ENCODE results near the gene PRSS16.
"Not testable (repeated sequence)": the region's sequence is repeated elsewhere in the genome, so short reads cannot be mapped to it uniquely, and the experiment has no call there.

PRSS16 gene

GRCh38 chr6:27247133-27247836 is at the start of gene PRSS16:
Gene PRSS16 (plus strand): TSS chr6:27247701. CDS start chr6:27247738, 37 bp downstream.
- no peak for DNase-seq (ENCODE audit: low read depth)

GRCh38 chr6:27205375-27206278 is 41.9 kb upstream of the PRSS16 start:
- no peak for DNase-seq (ENCODE audit: low read depth)

- DNase-seq (ENCODE audit: low read depth) = no peak
These were observed 40.7 kb upstream of the PRSS16 start for GRCh38 chr6:27206806-27207205.

- DNase-seq (ENCODE audit: low read depth) = no peak
These were observed 39.5 kb upstream of the PRSS16 start for GRCh38 chr6:27208042-27208441.

GRCh38 chr6:27209196-27209595 is 38.3 kb upstream of the PRSS16 start:
- DNase-seq (ENCODE audit: low read depth) = no peak

- DNase-seq (ENCODE audit: low read depth) = no peak
These were observed 37.7 kb upstream of the PRSS16 start for GRCh38 chr6:27209659-27210269.

GRCh38 chr6:27213091-27213517 is 34.4 kb upstream of the PRSS16 start:
- DNase-seq (ENCODE audit: low read depth) = not testable (repeated sequence)

- no peak for DNase-seq (ENCODE audit: low read depth)
These were observed 33.9 kb upstream of the PRSS16 start for GRCh38 chr6:27213544-27214125.

GRCh38 chr6:27214126-27214601 is 33.3 kb upstream of the PRSS16 start:
- DNase-seq (ENCODE audit: low read depth) = no peak

GRCh38 chr6:27216874-27217273 is 30.6 kb upstream of the PRSS16 start:
- DNase-seq (ENCODE audit: low read depth) = no peak

GRCh38 chr6:27222971-27223370 is 24.5 kb upstream of the PRSS16 start:
- DNase-seq (ENCODE audit: low read depth) = not testable (repeated sequence)

GRCh38 chr6:27224729-27225128 is 22.8 kb upstream of the PRSS16 start:
- no peak for DNase-seq (ENCODE audit: low read depth)

GRCh38 chr6:27228963-27229477 is 18.5 kb upstream of the PRSS16 start:
- DNase-seq (ENCODE audit: low read depth) = no peak

GRCh38 chr6:27230758-27231111 is 16.8 kb upstream of the PRSS16 start:
- no peak for DNase-seq (ENCODE audit: low read depth)

- DNase-seq (ENCODE audit: low read depth) = no peak
These were observed 12.9 kb upstream of the PRSS16 start for GRCh38 chr6:27234576-27234975.

GRCh38 chr6:27237089-27237803 is 10.3 kb upstream of the PRSS16 start:
- no peak for DNase-seq (ENCODE audit: low read depth)

- no peak for DNase-seq (ENCODE audit: low read depth)
These were observed 9.2 kb upstream of the PRSS16 start for GRCh38 chr6:27238010-27238983.

GRCh38 chr6:27239258-27239657 is 8.2 kb upstream of the PRSS16 start:
- DNase-seq (ENCODE audit: low read depth) = no peak

GRCh38 chr6:27241443-27241842 is 6.1 kb upstream of the PRSS16 start:
- no peak for DNase-seq (ENCODE audit: low read depth)

- DNase-seq (ENCODE audit: low read depth) = no peak
These were observed 4.8 kb upstream of the PRSS16 start for GRCh38 chr6:27242589-27243265.
